ENCODE measurements around the gene ALK.

DNA sequence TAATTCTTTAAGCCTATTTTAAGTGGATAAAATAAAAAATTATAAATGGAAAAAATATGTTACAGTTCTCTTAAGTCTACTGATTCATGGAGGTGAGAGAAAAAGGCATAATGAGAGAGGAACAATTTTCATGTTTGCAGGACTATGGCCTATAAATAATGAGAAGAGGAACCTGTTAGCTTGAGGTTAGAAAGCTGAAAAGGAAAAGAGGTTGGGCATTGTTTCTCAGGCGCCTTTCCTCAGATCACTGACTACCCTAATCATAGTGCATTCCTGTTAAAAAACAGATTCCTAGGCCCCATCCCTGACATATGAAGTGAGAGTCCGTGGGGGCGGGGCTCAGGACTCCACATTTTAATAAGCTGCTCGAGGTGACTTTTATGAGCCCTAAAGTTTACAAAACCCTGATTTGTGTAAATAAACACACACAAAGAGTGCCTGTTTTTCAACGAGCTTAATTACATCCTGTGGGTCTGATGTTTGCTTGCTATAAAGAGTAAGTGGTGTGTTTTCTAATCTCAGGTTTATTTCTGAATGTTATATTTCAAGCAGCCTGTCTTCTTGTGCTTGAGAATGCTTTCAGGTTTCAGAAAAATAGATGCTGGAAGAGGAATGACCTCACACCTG is 470.7 kb downstream of the ALK start:
- TF ChIP-seq, protein P1, sequence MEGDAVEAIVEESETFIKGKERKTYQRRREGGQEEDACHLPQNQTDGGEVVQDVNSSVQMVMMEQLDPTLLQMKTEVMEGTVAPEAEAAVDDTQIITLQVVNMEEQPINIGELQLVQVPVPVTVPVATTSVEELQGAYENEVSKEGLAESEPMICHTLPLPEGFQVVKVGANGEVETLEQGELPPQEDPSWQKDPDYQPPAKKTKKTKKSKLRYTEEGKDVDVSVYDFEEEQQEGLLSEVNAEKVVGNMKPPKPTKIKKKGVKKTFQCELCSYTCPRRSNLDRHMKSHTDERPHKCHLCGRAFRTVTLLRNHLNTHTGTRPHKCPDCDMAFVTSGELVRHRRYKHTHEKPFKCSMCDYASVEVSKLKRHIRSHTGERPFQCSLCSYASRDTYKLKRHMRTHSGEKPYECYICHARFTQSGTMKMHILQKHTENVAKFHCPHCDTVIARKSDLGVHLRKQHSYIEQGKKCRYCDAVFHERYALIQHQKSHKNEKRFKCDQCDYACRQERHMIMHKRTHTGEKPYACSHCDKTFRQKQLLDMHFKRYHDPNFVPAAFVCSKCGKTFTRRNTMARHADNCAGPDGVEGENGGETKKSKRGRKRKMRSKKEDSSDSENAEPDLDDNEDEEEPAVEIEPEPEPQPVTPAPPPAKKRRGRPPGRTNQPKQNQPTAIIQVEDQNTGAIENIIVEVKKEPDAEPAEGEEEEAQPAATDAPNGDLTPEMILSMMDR (IDR thresholded peaks at IDR 0.05) = no peak
- no peak for TF ChIP-seq EZH2 (IDR thresholded peaks at IDR 0.05; ENCODE audit: borderline replicate concordance, insufficient read depth, low read depth, low read length, poor library complexity, severe bottlenecking)
